ENCODE data around the gene KCNIP4. TPM values are rescaled to one million over a fixed set of nuclear protein-coding genes. Genes with fewer than 3 reads are reported as not detected.

Gene KCNIP4
- total RNA-seq, 6 experiments from 2014 or later, result not detected

DNA sequence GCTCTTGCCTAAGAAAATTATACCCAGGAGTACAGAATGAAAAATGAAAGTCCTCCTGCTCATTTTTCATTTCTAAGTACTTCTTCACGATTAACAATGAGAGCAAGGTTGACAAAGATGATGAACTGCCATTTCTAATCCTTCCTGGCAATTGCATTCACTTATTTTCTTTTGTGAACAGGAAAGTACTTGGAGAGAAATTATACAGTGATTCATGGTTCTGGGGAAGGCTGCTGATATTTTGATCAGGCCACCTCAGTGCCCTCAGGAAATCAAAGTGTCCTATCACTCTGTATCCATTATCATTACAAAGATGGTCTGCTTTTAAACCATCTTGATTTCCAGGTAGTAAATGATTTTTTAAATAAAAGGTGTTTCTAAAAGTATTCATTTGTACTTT lies 780.9 kb downstream of the KCNIP4 start:
- ATAC-seq (no peak), DNase-seq (no peak)
- TF ChIP-seq, protein P1, sequence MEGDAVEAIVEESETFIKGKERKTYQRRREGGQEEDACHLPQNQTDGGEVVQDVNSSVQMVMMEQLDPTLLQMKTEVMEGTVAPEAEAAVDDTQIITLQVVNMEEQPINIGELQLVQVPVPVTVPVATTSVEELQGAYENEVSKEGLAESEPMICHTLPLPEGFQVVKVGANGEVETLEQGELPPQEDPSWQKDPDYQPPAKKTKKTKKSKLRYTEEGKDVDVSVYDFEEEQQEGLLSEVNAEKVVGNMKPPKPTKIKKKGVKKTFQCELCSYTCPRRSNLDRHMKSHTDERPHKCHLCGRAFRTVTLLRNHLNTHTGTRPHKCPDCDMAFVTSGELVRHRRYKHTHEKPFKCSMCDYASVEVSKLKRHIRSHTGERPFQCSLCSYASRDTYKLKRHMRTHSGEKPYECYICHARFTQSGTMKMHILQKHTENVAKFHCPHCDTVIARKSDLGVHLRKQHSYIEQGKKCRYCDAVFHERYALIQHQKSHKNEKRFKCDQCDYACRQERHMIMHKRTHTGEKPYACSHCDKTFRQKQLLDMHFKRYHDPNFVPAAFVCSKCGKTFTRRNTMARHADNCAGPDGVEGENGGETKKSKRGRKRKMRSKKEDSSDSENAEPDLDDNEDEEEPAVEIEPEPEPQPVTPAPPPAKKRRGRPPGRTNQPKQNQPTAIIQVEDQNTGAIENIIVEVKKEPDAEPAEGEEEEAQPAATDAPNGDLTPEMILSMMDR (IDR thresholded peaks at IDR 0.05), result no peak
- no peak for TF ChIP-seq POLR2A (IDR thresholded peaks at IDR 0.05)
- H3K27ac ChIP-seq, result no peak overlapping the region
- no peaks in the 10 kb centered on the region for H3K9me3 ChIP-seq
- H3K4me1 ChIP-seq, result no peaks in the 10 kb centered on the region
- H3K27me3 ChIP-seq, result no peaks in the 10 kb centered on the region
- no peak overlapping the region for H3K4me3 ChIP-seq
- 26% methylated on average over 1 of the region's 1 CpG for WGBS (ENCODE audit: insufficient coverage, low coverage, low lambda C conversion rate, missing lambda C conversion rate)
- intact Hi-C loops (cut with DNase I), result no loop called here
- no peaks in the 10 kb centered on the region for H3K36me3 ChIP-seq

DNA sequence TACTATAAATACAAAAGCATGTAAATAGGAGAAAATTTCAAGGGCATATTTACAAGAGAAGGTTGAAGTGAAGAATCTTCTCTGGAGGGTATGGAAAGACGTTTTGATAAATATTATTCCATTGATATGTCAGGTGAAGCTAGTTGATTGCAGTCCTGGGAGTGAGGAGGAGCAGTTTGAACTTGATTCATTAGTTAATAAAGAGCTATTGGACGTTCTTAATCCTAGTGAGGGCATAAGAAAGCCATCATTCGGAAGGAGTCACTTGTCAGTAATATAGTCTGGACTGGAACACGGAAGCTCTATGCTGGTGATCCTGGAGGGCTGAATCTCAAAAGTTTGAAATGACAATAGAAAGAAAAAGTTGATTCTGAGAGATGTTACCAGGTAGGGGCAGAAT lies 793.2 kb downstream of the KCNIP4 start:
- no peak overlapping the region for H3K27ac ChIP-seq
- 26% methylated on average over 4 of the region's 4 CpGs for WGBS (ENCODE audit: insufficient coverage, low coverage, low lambda C conversion rate, missing lambda C conversion rate)
- DNase-seq (no peak), ATAC-seq (no peak)
- no peak overlapping the region for H3K4me3 ChIP-seq
- H3K36me3 ChIP-seq, result no peaks in the 10 kb centered on the region
- no peaks in the 10 kb centered on the region for H3K4me1 ChIP-seq
- TF ChIP-seq, protein P1 (IDR thresholded peaks at IDR 0.05), result no peak
- TF ChIP-seq POLR2A (IDR thresholded peaks at IDR 0.05), result no peak
- intact Hi-C loops (cut with DNase I), result no loop called here
- H3K9me3 ChIP-seq, result peaks cover 0 to 6% (median 0%) of the 10 kb centered on the region in 4 donors
- no peaks in the 10 kb centered on the region for H3K27me3 ChIP-seq

DNA sequence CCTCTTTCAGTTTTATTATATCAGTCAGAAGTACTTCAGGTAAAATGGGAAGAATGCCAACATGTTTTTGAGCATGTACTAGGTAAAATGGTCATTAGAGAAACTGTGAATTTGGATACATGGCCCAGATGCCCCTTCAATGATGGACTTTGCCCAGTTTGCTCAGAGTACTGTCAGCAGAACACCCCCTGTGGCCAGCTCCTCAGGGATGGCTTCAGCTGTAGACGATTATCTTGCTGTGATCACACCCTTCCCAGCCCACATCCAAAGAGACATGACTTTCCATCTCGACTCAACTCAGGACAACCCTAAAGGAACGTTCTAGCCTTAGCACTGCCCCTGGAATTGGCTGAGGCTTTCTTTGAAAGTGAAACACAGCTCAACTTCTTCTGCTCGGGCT lies 809.2 kb downstream of the KCNIP4 start:
- no peaks in the 10 kb centered on the region for H3K36me3 ChIP-seq
- WGBS (ENCODE audit: insufficient coverage, low coverage, low lambda C conversion rate, missing lambda C conversion rate), result 50% methylated on average over 4 of the region's 4 CpGs
- no peaks in the 10 kb centered on the region for H3K9me3 ChIP-seq
- ATAC-seq (no peak), DNase-seq (no peak)
- intact Hi-C loops (cut with DNase I), result no loop called here
- no peak overlapping the region for H3K27ac ChIP-seq
- H3K4me3 ChIP-seq, result no peak overlapping the region
- TF ChIP-seq POLR2A (IDR thresholded peaks at IDR 0.05), result no peak
- TF ChIP-seq, protein P1 (IDR thresholded peaks at IDR 0.05), result no peak
- H3K4me1 ChIP-seq, result no peaks in the 10 kb centered on the region
- H3K27me3 ChIP-seq, result no peaks in the 10 kb centered on the region

DNA sequence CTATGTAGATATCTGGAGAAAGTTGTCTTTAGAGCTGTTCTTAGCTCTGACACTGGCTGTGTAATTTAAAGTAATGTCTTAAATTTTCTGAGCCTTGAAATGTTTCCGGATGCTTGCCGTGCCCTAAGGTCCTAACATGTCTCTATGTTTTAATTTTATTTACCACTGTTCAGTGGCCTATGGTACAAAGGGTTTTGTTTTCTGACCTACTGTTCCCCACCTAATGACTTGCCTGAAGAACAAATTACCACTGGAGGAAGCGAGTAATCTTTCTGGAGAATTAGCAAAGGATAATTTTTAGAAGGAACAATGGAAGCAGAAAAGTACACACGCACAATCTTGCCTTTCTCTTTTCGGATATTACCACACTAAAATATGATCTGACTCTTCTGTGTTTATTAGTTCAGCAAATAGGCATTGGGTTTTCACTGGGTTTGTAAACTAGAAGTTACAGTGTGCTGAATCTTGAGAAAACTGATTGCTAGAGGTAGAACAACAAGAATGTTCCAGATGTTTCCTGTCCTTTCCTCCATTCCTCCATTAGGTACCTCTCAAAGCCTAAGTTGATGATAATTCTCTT lies 812.4 kb downstream of the KCNIP4 start:
- DNase-seq (no peak), ATAC-seq (no peak)
- no peaks in the 10 kb centered on the region for H3K4me1 ChIP-seq
- no peak overlapping the region for H3K4me3 ChIP-seq
- no peak overlapping the region for H3K27ac ChIP-seq
- TF ChIP-seq, protein P1 (IDR thresholded peaks at IDR 0.05), result no peak
- no peak for TF ChIP-seq POLR2A (IDR thresholded peaks at IDR 0.05)
- 62% methylated on average over 5 of the region's 5 CpGs for WGBS (ENCODE audit: insufficient coverage, low coverage, low lambda C conversion rate, missing lambda C conversion rate)
- no peaks in the 10 kb centered on the region for H3K9me3 ChIP-seq
- intact Hi-C loops (cut with DNase I), result no loop called here
- no peaks in the 10 kb centered on the region for H3K27me3 ChIP-seq
- no peaks in the 10 kb centered on the region for H3K36me3 ChIP-seq

DNA sequence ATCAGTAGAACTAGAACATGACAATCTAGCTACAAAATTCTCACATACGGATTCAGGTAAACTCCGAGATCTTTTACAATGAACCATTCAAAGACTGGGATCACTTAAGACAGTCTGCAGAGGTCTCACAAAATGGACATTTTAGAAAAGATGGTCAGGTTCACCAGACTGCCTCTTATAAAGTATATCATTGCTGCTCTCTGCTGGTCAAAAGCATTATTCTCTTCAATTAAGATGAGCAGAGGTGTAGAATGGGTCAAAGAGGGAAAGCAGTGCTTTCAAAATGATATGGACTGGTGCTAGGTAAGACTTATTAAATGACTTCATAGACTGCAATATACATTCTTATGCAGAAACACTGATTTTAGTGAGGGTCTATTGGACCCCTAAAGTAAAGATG lies 813.6 kb downstream of the KCNIP4 start:
- no peaks in the 10 kb centered on the region for H3K4me1 ChIP-seq
- TF ChIP-seq, protein P1 (IDR thresholded peaks at IDR 0.05), result peak in 2 of 4 donors; percentile 6 to 16
- no peak for TF ChIP-seq POLR2A (IDR thresholded peaks at IDR 0.05)
- H3K4me3 ChIP-seq, result no peak overlapping the region
- DNase-seq (no peak), ATAC-seq (no peak)
- H3K36me3 ChIP-seq, result no peaks in the 10 kb centered on the region
- WGBS (ENCODE audit: insufficient coverage, low coverage, low lambda C conversion rate, missing lambda C conversion rate), result 52% methylated on average over 2 of the region's 2 CpGs
- no peak overlapping the region for H3K27ac ChIP-seq
- intact Hi-C loops (cut with DNase I), result no loop called here
- H3K27me3 ChIP-seq, result no peaks in the 10 kb centered on the region
- H3K9me3 ChIP-seq, result no peaks in the 10 kb centered on the region
